Peyer's patch (tissue), 4 donors: Measurements from ENCODE around the gene ZCCHC17. TPM values are rescaled to one million over a fixed set of nuclear protein-coding genes. Genes with fewer than 3 reads are reported as not detected.
A peak's percentile ranks its signal among the peaks of the same experiment; 100 is the strongest.

ENCODE experiments used
- DNase-seq, 3 donors: peaks; one replicate each; pipeline ENCODE4 v3.0.0-alpha.2; 2017 to 2019
- H3K27ac ChIP-seq, 4 donors: fragments of 200-600 bp; sonication (generic); one replicate each; pipeline ENCODE4 v1.5.1; 2016 to 2019
- H3K27me3 ChIP-seq, 2 donors: fragments of 200-600 bp; sonication (generic); one replicate each; pipeline ENCODE4 v1.5.1; 2019
- H3K36me3 ChIP-seq, 3 donors: fragments of 200-600 bp; sonication (generic); one replicate each; pipeline ENCODE4 v1.5.1; 2016 to 2019
- H3K4me1 ChIP-seq, 4 donors: fragments of 200-600 bp; sonication (generic); one replicate each; pipeline ENCODE4 v1.5.1; 2016 to 2019
- H3K4me3 ChIP-seq, 4 donors: fragments of 200-600 bp; sonication (generic); 1 replicate in 3 of 4; 2 replicates in 1 of 4; pipeline ENCODE4 v1.5.1; 2016 to 2019; ENCODE audit warnings: mild to moderate bottlenecking in 1 of 4
- H3K9me3 ChIP-seq, 4 donors: fragments of 200-600 bp; sonication (generic); one replicate each; pipeline ENCODE4 v1.5.1; 2016 to 2019; ENCODE audit warnings: mild to moderate bottlenecking in 1 of 4
- CTCF ChIP-seq, 6 experiments: fragments of 450-650 bp in 4 of 6; fragments of 200-600 bp in 2 of 6; sonication (generic) in 1 of 6; IDR thresholded peaks; one replicate each; pipeline ENCODE4 v1.5.1; 2017 to 2019; ENCODE audit warnings: antibody characterized with exemption in 6 of 6, mild to moderate bottlenecking in 3 of 6, moderate library complexity in 1 of 6
- POLR2A ChIP-seq, 2 donors: fragments of 450-650 bp; IDR thresholded peaks; one replicate each; pipeline ENCODE4 v1.5.1; 2017; ENCODE audit warnings: antibody characterized with exemption in 2 of 2, mild to moderate bottlenecking in 2 of 2, moderate library complexity in 2 of 2
- total RNA-seq, 4 donors: library from RNA; depleted of rRNA; stranded (reverse); fragments of >200 nt; gene quantifications; one replicate each; pipeline ENCODE4 v1.1.0, GENCODE V29; 2016

ZCCHC17 gene
- total RNA-seq, 4 donors from 2014 or later: 5.4 to 9.8 (median 8.1) TPM

GRCh38 chr1:31327381-31327780 is 30.5 kb downstream of the ZCCHC17 start:
- Histone ChIP-seq H3K4me1 (no peaks in the 10 kb centered on the region), H3K4me3 (no peak overlapping the region), H3K27me3 (no peaks in the 10 kb centered on the region), H3K36me3 (peaks cover 0 to 12% (median 0%) of the 10 kb centered on the region in 3 donors), H3K9me3 (no peaks in the 10 kb centered on the region), H3K27ac (no peak overlapping the region)
- TF ChIP-seq CTCF (IDR thresholded peaks at IDR 0.05) (no peak), POLR2A (IDR thresholded peaks at IDR 0.05) (no peak)
- DNase-seq: no peak

- H3K36me3 ChIP-seq: peaks cover 0 to 14% (median 0%) of the 10 kb centered on the region in 3 donors
- H3K27me3 ChIP-seq: no peaks in the 10 kb centered on the region
- no peak for DNase-seq
- TF ChIP-seq POLR2A (IDR thresholded peaks at IDR 0.05): no peak
- peak in 5 of 6 experiments; percentile 9 to 62 (median 56) for TF ChIP-seq CTCF (IDR thresholded peaks at IDR 0.05)
- no peak overlapping the region for H3K27ac ChIP-seq
- H3K4me3 ChIP-seq: no peak overlapping the region
- no peaks in the 10 kb centered on the region for H3K4me1 ChIP-seq
- no peaks in the 10 kb centered on the region for H3K9me3 ChIP-seq
These were observed 38.2 kb downstream of the ZCCHC17 start for GRCh38 chr1:31335007-31335406.

- no peaks in the 10 kb centered on the region for H3K4me1 ChIP-seq
- TF ChIP-seq CTCF (IDR thresholded peaks at IDR 0.05) (no peak), POLR2A (IDR thresholded peaks at IDR 0.05) (no peak)
- DNase-seq: no peak
- no peak overlapping the region for H3K4me3 ChIP-seq
- no peak overlapping the region for H3K27ac ChIP-seq
- H3K27me3 ChIP-seq: no peaks in the 10 kb centered on the region
- H3K36me3 ChIP-seq: peaks cover 0 to 14% (median 0%) of the 10 kb centered on the region in 3 donors
- H3K9me3 ChIP-seq: no peaks in the 10 kb centered on the region
These were observed 40.0 kb downstream of the ZCCHC17 start for GRCh38 chr1:31336687-31337467.

GRCh38 chr1:31344503-31344902 is 47.7 kb downstream of the ZCCHC17 start:
- Histone ChIP-seq H3K4me3 (no peak overlapping the region), H3K27ac (no peak overlapping the region), H3K27me3 (no peaks in the 10 kb centered on the region), H3K36me3 (peaks cover 0 to 18% (median 0%) of the 10 kb centered on the region in 3 donors), H3K4me1 (no peaks in the 10 kb centered on the region), H3K9me3 (no peaks in the 10 kb centered on the region)
- DNase-seq: no peak
- TF ChIP-seq CTCF (IDR thresholded peaks at IDR 0.05) (no peak), POLR2A (IDR thresholded peaks at IDR 0.05) (no peak)

GRCh38 chr1:31345635-31346034 is 48.8 kb downstream of the ZCCHC17 start:
- Histone ChIP-seq H3K4me1 (no peaks in the 10 kb centered on the region), H3K27me3 (no peaks in the 10 kb centered on the region), H3K36me3 (peaks cover 0 to 17% (median 0%) of the 10 kb centered on the region in 3 donors), H3K9me3 (no peaks in the 10 kb centered on the region), H3K4me3 (no peak overlapping the region), H3K27ac (no peak overlapping the region)
- TF ChIP-seq CTCF (IDR thresholded peaks at IDR 0.05) (no peak), POLR2A (IDR thresholded peaks at IDR 0.05) (no peak)
- DNase-seq: no peak
